HFFc6 (cell line): ENCODE data around the gene MRAS. TPM values are rescaled to one million over a fixed set of nuclear protein-coding genes. Genes with fewer than 3 reads are reported as not detected.

Experiments used
- DNase-seq: peaks from one replicate; pipeline ENCODE4 v3.0.0-alpha.2; 2018
- H3K27ac Mint-ChIP-seq: 2 replicates; pipeline ENCODE4 v1.8.0; 2020; ENCODE audit warnings: mild to moderate bottlenecking, mixed read lengths
- H3K27me3 Mint-ChIP-seq: 2 replicates; pipeline ENCODE4 v1.8.0; 2021; ENCODE audit warnings: mild to moderate bottlenecking, moderate library complexity, mixed read lengths; ENCODE audit not compliant: insufficient read depth
- H3K36me3 Mint-ChIP-seq: 2 replicates; pipeline ENCODE4 v1.8.0; 2021; ENCODE audit warnings: low read depth, mixed read lengths
- H3K4me1 Mint-ChIP-seq: 2 replicates; pipeline ENCODE4 v1.8.0; 2020; ENCODE audit warnings: low read depth, mixed read lengths
- H3K4me3 Mint-ChIP-seq: 2 replicates; pipeline ENCODE4 v1.8.0; 2020; ENCODE audit warnings: mild to moderate bottlenecking, moderate library complexity, mixed read lengths
- H3K9me3 Mint-ChIP-seq: 2 replicates; pipeline ENCODE4 v1.8.0; 2020; ENCODE audit warnings: mild to moderate bottlenecking, mixed read lengths
- long read RNA-seq: library from polyadenylated mRNA; unstranded; transcript quantifications from one replicate; pipeline ENCODE4 v2.0.0, GENCODE V29; 2019
- total RNA-seq, 6 experiments: library from RNA; stranded (reverse); fragmentation: NEBNext Ultra II Directional; extraction: Animal tissue kit (Norgen Biotek cat#: 25700); gene quantifications; 2 replicates in 1 of 6; 3 replicates in 5 of 6; pipeline ENCODE4 v1.2.3, GENCODE V29; 2021
- TF ChIP-seq, protein P1 (sequence below): fragments of 200-600 bp; sonication (generic); IDR thresholded peaks from 2 replicates; pipeline ENCODE4 v1.5.0; 2021; ENCODE audit warnings: antibody characterized with exemption, mild to moderate bottlenecking

The MRAS gene
- 10 to 100 TPM; 62.7 to 97.4 (median 76.1) TPM for total RNA-seq
- long read RNA-seq, transcript MRAS-202 (6 exons, 1,803 nt) = major isoform, 7 of 28 reads
- long read RNA-seq, partial matches to known transcripts = 5 of 28 reads
- long read RNA-seq, other reads (novel, unspliced or antisense) = 16 of 28 reads

DNA sequence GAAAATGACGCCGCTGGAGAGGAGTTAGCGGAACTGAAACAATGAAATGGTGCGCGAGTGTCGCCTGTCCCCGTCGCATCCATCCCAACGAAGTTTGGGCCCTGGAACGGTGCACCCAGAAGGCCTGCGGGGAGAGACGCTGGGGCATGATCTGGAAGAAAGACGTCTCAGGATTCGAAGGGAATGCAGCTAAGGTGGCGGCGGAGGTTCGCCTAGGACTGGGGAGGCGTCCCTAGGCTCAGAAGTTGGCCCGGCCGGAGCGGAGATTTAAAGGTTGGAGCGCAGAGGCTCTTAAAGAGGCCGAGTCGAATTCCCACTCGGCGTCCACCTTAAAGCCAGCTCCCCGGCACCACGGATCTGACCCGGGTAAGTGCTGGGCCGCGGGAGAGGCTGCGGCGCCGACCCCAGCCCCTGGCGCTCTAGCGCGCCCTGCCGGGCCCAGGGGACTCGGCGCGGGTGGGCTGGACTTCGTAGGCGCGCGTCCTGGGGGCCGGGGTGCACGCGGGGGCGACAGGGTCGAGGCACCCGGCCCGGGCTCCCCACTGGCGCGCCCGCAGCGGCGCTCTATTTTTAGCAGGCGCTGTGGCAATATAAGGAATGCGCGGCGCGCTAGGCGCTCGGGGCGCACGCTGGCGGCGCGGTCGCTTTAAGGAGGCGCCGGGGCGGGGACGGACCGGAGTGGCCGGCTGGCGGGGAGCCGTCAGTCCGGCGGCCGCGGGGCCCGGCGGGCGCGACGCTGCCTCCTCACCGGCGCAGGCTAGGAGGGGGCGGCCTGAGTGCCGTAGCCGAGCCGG lies at the start of gene MRAS:
TSS of gene MRAS (plus strand) at position 620 of the 794 bp plus-strand sequence. CDS start 24,305 bp downstream, outside the sequence.
- DNase-seq = peak; percentile 71
- Mint-ChIP-seq H3K27me3 (peaks cover 6% of the 10 kb centered on the region), H3K36me3 (no peaks in the 10 kb centered on the region), H3K27ac (peak within 1 kb of the TSS; percentile 97), H3K9me3 (no peaks in the 10 kb centered on the region), H3K4me1 (peaks cover 50% of the 10 kb centered on the region), H3K4me3 (peak within 1 kb of the TSS; percentile 96)
- TF ChIP-seq, protein P1, sequence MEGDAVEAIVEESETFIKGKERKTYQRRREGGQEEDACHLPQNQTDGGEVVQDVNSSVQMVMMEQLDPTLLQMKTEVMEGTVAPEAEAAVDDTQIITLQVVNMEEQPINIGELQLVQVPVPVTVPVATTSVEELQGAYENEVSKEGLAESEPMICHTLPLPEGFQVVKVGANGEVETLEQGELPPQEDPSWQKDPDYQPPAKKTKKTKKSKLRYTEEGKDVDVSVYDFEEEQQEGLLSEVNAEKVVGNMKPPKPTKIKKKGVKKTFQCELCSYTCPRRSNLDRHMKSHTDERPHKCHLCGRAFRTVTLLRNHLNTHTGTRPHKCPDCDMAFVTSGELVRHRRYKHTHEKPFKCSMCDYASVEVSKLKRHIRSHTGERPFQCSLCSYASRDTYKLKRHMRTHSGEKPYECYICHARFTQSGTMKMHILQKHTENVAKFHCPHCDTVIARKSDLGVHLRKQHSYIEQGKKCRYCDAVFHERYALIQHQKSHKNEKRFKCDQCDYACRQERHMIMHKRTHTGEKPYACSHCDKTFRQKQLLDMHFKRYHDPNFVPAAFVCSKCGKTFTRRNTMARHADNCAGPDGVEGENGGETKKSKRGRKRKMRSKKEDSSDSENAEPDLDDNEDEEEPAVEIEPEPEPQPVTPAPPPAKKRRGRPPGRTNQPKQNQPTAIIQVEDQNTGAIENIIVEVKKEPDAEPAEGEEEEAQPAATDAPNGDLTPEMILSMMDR = peak; percentile 70

- Mint-ChIP-seq H3K36me3 (no peaks in the 10 kb centered on the region), H3K9me3 (no peaks in the 10 kb centered on the region), H3K4me1 (no peaks in the 10 kb centered on the region), H3K27ac (no peak overlapping the region), H3K4me3 (no peak overlapping the region), H3K27me3 (no peaks in the 10 kb centered on the region)
- DNase-seq = no peak
- TF ChIP-seq, protein P1 = no peak
Measured at GRCh38 chr3:138300647-138301046, 47.7 kb upstream of the MRAS start.

- Mint-ChIP-seq H3K27me3 (peaks cover 1% of the 10 kb centered on the region; the same call in 1 of the 2 replicates), H3K4me1 (no peaks in the 10 kb centered on the region), H3K9me3 (peaks cover 13% of the 10 kb centered on the region), H3K4me3 (no peak overlapping the region), H3K36me3 (peaks cover 9% of the 10 kb centered on the region; the same call in 1 of the 2 replicates), H3K27ac (no peak overlapping the region)
- DNase-seq = no peak
- TF ChIP-seq, protein P1 = no peak
Measured at GRCh38 chr3:138303474-138303873, 44.9 kb upstream of the MRAS start.

GRCh38 chr3:138307899-138308298 lies 40.5 kb upstream of the MRAS start:
- TF ChIP-seq, protein P1 = no peak
- H3K4me3 Mint-ChIP-seq = no peak overlapping the region

DNA sequence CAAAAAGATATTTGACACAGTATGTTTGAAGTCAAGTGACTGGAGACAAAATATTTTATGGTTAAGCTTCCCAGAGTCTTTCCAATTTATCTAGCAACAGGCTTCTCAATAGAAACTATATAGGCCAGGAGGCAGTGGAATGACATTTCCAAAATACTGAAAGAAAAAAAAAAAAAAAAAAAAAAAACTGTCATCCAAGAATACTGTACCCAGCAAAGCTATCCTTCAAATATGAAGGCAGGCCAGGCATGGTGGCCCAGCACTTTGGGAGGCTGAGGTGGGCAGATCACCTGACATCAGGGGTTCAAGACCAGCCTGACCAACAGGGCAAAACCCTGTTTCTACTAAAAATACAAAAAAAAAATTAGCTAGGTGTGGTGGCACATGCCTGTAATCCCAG lies 39.6 kb upstream of the MRAS start:
- DNase-seq = no peak
- no peak overlapping the region for H3K4me3 Mint-ChIP-seq
- H3K27ac Mint-ChIP-seq = no peak overlapping the region
- H3K36me3 Mint-ChIP-seq = peaks cover 11% of the 10 kb centered on the region
- H3K9me3 Mint-ChIP-seq = peaks cover 37% of the 10 kb centered on the region
- peaks cover 16% of the 10 kb centered on the region for H3K27me3 Mint-ChIP-seq
- no peaks in the 10 kb centered on the region for H3K4me1 Mint-ChIP-seq
- TF ChIP-seq, protein P1 = no peak

More at GRCh38 chr3:138307899-138308298, 40.5 kb upstream of the MRAS start:
- DNase-seq = no peak
- Mint-ChIP-seq H3K27me3 (peaks cover 16% of the 10 kb centered on the region), H3K27ac (no peak overlapping the region), H3K9me3 (peaks cover 37% of the 10 kb centered on the region), H3K36me3 (peaks cover 11% of the 10 kb centered on the region), H3K4me1 (no peaks in the 10 kb centered on the region)
